ENCODE measurements around the gene FGF22. TPM values are rescaled to one million over a fixed set of nuclear protein-coding genes. Genes with fewer than 3 reads are reported as not detected.
A peak's percentile ranks its signal among the peaks of the same experiment; 100 is the strongest.

The FGF22 gene
- total and polyA plus RNA-seq, 3 experiments from 2014 or later = 0.20 to 0.22 TPM; not detected in 1

DNA sequence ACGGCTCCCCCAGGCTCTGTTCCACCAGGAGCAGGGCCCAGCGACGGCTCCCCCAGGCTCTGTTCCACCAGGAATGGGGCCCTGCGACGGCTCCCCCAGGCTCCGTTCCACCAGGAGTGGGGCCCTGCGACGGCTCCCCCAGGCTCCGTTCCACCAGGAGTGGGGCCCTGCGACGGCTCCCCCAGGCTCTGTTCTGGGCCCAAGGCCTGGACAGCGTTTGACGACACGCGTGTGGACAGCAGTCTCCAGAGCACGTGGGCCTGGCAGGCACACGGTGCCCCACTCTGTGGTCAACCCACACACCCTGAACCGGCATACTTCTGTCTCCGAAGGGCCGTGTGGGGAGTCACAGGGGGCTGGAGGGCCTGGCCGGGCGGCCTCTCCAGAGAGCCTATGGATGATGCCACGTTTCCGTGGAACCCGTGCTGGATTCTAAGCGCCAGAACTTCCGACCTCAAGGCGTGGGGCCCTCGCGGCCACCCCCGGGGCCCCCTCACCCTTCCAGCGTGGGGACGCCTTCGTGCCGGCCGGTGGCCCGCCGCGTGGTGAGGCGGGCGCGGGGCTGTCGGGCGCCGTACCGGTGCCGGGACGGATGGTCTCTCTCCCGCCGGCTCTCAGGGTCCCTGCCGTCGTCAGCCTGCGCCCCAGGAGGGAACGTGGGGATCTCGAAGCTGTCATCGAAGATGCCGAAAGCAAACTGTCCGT, 11.6 kb downstream of the FGF22 start:
- H3K27ac ChIP-seq (ENCODE audit: low read depth, low read length) = no peak overlapping the region
- no peak overlapping the region for H3K4me3 ChIP-seq (ENCODE audit: low read length)
- H3K4me1 ChIP-seq (ENCODE audit: insufficient read depth, low read length) = peaks cover 14% of the 10 kb centered on the region
- DNase-seq = peak in 1 of 5 donors; percentile 42
- H3K9me3 ChIP-seq (ENCODE audit: low read length) = no peaks in the 10 kb centered on the region
- Mint-ChIP-seq H3K4me3 (no peak overlapping the region), H3K27ac (peak overlapping the region in 1 of 8 donors; percentile 50), H3K9me3 (no peaks in the 10 kb centered on the region), H3K36me3 (peaks cover 0 to 67% (median 2%) of the 10 kb centered on the region in 3 donors), H3K27me3 (no peaks in the 10 kb centered on the region), H3K4me1 (peaks cover 15 to 32% (median 19%) of the 10 kb centered on the region in 3 donors)
- ChIA-PET CTCF (no interaction called here), POLR2A (interaction anchor here (0.6 kb wide), 1 partner anchor 28 kb away, joined by 10 read pairs; no protein-coding TSS in a partner anchor)
- peaks cover 14% of the 10 kb centered on the region for H3K36me3 ChIP-seq (ENCODE audit: insufficient read depth, low read length)
- H3K27me3 ChIP-seq (ENCODE audit: insufficient read depth, low read length, poor library complexity, severe bottlenecking) = no peaks in the 10 kb centered on the region

DNA sequence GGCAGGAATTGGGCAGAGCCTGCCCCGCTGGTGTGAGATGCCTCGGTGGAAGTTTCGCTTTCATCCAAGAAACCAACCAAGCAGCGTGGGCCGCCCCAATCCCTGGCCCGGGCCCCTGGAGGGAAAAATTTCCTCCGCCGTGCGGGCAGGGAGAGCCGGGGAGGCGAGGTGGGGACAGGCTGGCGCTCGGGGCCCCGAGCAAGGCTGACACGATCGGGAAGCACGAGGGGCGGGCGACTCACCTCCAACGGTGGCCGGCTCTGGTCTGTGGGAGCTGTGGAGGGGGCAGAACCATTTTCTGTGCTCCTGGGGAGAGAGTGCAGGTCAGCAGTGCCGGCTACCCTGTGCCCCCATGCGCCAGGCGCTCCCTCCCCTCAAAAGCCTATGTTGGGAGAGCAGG, 12.3 kb downstream of the FGF22 start:
- no peaks in the 10 kb centered on the region for H3K27me3 ChIP-seq (ENCODE audit: insufficient read depth, low read length, poor library complexity, severe bottlenecking)
- CTCF ChIA-PET = no interaction called here
- Mint-ChIP-seq H3K27me3 (no peaks in the 10 kb centered on the region), H3K36me3 (peaks cover 0 to 65% (median 2%) of the 10 kb centered on the region in 3 donors), H3K4me1 (peaks cover 19 to 39% (median 23%) of the 10 kb centered on the region in 3 donors), H3K27ac (no peak overlapping the region), H3K9me3 (no peaks in the 10 kb centered on the region), H3K4me3 (no peak overlapping the region)
- no peaks in the 10 kb centered on the region for H3K9me3 ChIP-seq (ENCODE audit: low read length)
- peaks cover 14% of the 10 kb centered on the region for H3K36me3 ChIP-seq (ENCODE audit: insufficient read depth, low read length)
- H3K4me3 ChIP-seq (ENCODE audit: low read length) = no peak overlapping the region
- no peak for DNase-seq
- no peak overlapping the region for H3K27ac ChIP-seq (ENCODE audit: low read depth, low read length)
- peaks cover 17% of the 10 kb centered on the region for H3K4me1 ChIP-seq (ENCODE audit: insufficient read depth, low read length)
- POLR2A ChIA-PET = no interaction called here

DNA sequence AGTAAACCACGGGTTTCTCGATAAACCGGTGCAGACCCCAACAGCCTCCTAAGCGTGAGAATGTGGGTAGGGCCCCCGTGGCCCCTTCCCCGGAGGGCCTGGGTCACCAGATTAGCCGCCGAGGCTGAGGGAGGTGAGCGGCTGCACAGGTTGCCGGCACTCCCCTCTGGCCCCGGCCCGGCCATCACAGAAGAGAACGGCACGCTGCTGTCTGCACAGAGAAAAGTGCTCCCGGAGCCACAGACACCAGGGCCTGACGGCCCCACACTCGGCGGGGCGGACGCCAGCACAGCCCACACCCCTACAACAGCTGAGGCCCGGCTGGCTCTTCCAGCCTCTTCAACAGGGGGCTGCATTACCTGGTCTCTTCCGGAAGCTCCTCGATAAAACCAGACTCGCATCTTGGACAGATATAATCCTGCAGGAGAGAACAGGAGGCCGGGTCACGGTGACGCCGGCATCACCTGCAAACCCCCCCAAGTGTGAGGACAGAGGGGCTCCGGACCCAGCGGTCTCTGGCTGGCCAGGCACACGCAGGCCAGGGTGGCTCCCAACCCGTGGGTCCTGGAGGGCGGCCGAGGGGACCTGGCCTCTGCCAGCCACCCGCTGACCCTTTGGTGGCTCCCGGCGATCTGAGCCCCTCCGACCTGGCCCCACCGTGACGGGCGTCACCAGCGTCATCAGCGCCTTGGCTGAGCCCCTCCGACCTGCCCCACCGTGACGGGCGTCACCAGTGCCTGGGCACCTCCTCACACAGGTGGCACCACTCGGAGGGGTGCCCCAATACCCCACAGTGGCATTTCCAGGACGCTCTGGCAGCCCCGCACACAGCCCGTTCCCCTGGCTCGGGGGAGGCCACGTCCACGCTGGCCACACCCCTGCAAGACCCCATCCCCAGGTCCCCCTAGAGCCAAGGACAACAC, 13.0 kb downstream of the FGF22 start:
- no peaks in the 10 kb centered on the region for H3K9me3 ChIP-seq (ENCODE audit: low read length)
- peak overlapping the region in 1 of 7 donors; percentile 23 for H3K4me3 Mint-ChIP-seq
- peaks cover 0 to 69% (median 2%) of the 10 kb centered on the region in 3 donors for H3K36me3 Mint-ChIP-seq
- H3K9me3 Mint-ChIP-seq = no peaks in the 10 kb centered on the region
- no peaks in the 10 kb centered on the region for H3K27me3 Mint-ChIP-seq
- DNase-seq = no peak
- peaks cover 24% of the 10 kb centered on the region for H3K4me1 ChIP-seq (ENCODE audit: insufficient read depth, low read length)
- H3K4me1 Mint-ChIP-seq = peaks cover 27 to 47% (median 28%) of the 10 kb centered on the region in 3 donors
- H3K27me3 ChIP-seq (ENCODE audit: insufficient read depth, low read length, poor library complexity, severe bottlenecking) = no peaks in the 10 kb centered on the region
- H3K36me3 ChIP-seq (ENCODE audit: insufficient read depth, low read length) = peaks cover 14% of the 10 kb centered on the region
- no peak overlapping the region for H3K27ac ChIP-seq (ENCODE audit: low read depth, low read length)
- POLR2A ChIA-PET = no interaction called here
- CTCF ChIA-PET = no interaction called here
- H3K27ac Mint-ChIP-seq = peak overlapping the region in 1 of 8 donors; percentile 32
- no peak overlapping the region for H3K4me3 ChIP-seq (ENCODE audit: low read length)

DNA sequence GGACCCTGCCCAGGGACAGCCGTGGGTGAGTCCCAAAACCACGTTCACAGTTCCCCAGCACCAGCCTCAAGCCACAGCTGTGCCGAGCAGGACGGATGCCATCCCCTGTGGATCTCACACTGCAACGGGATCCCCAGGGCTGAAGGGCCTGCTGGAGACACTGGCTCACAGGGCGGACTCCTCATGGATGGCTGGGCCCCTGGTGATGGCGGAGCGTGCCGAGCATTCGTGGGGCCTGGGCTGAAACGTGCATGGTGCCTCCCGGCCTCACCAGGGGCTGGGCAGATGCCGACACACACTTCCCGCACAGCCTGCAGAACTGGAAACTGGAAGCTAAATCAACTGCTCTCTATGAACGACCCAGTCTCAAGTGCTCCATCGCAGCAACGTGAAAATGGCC, 13.7 kb downstream of the FGF22 start:
- H3K4me3 ChIP-seq (ENCODE audit: low read length) = no peak overlapping the region
- H3K9me3 ChIP-seq (ENCODE audit: low read length) = no peaks in the 10 kb centered on the region
- H3K27ac ChIP-seq (ENCODE audit: low read depth, low read length) = no peak overlapping the region
- Mint-ChIP-seq H3K9me3 (no peaks in the 10 kb centered on the region), H3K4me3 (peak overlapping the region in 2 of 7 donors; percentile 7 to 23), H3K36me3 (peaks cover 0 to 71% (median 2%) of the 10 kb centered on the region in 3 donors), H3K4me1 (peaks cover 29 to 53% (median 29%) of the 10 kb centered on the region in 3 donors), H3K27ac (peak overlapping the region in 4 of 8 donors; percentile 23 to 65 (median 52)), H3K27me3 (no peaks in the 10 kb centered on the region)
- DNase-seq = no peak
- H3K4me1 ChIP-seq (ENCODE audit: insufficient read depth, low read length) = peaks cover 31% of the 10 kb centered on the region
- CTCF ChIA-PET = no interaction called here
- H3K36me3 ChIP-seq (ENCODE audit: insufficient read depth, low read length) = peaks cover 14% of the 10 kb centered on the region
- POLR2A ChIA-PET = no interaction called here
- H3K27me3 ChIP-seq (ENCODE audit: insufficient read depth, low read length, poor library complexity, severe bottlenecking) = no peaks in the 10 kb centered on the region

DNA sequence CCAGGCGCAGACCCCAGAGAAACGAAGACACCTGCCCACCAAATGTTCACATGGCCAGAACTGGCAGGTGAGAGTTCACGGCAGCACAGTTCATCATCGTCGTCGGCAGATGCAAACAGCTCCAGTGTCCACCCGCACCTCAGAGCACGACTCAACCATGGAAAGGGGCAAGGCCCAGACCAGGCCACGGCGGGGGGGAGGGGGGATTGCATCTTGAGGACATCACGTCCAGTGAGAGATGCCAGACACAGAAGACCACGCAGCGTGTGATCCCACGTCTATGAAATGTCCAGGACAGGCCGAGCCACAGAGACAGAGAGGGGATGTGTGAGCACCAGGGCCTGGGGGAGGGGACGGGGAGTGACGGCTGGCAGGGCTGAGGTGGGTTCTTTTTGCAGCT, 16.0 kb downstream of the FGF22 start:
- no peak overlapping the region for H3K4me3 ChIP-seq (ENCODE audit: low read length)
- ChIA-PET POLR2A (no interaction called here), CTCF (interaction anchor here (0.9 to 1.5 kb wide), 3 partner anchors 14 to 24 kb away, joined by 3 to 4 read pairs (median 3); no protein-coding TSS in a partner anchor)
- Mint-ChIP-seq H3K27ac (peak overlapping the region; percentile 39 to 96 (median 84)), H3K27me3 (no peaks in the 10 kb centered on the region), H3K4me1 (peaks cover 41 to 73% (median 41%) of the 10 kb centered on the region in 3 donors), H3K4me3 (peak overlapping the region in 6 of 7 donors; percentile 29 to 81 (median 44)), H3K36me3 (peaks cover 0 to 66% (median 2%) of the 10 kb centered on the region in 3 donors), H3K9me3 (no peaks in the 10 kb centered on the region)
- no peaks in the 10 kb centered on the region for H3K9me3 ChIP-seq (ENCODE audit: low read length)
- peaks cover 54% of the 10 kb centered on the region for H3K4me1 ChIP-seq (ENCODE audit: insufficient read depth, low read length)
- no peaks in the 10 kb centered on the region for H3K27me3 ChIP-seq (ENCODE audit: insufficient read depth, low read length, poor library complexity, severe bottlenecking)
- H3K27ac ChIP-seq (ENCODE audit: low read depth, low read length) = no peak overlapping the region
- H3K36me3 ChIP-seq (ENCODE audit: insufficient read depth, low read length) = peaks cover 13% of the 10 kb centered on the region
- no peak for DNase-seq

DNA sequence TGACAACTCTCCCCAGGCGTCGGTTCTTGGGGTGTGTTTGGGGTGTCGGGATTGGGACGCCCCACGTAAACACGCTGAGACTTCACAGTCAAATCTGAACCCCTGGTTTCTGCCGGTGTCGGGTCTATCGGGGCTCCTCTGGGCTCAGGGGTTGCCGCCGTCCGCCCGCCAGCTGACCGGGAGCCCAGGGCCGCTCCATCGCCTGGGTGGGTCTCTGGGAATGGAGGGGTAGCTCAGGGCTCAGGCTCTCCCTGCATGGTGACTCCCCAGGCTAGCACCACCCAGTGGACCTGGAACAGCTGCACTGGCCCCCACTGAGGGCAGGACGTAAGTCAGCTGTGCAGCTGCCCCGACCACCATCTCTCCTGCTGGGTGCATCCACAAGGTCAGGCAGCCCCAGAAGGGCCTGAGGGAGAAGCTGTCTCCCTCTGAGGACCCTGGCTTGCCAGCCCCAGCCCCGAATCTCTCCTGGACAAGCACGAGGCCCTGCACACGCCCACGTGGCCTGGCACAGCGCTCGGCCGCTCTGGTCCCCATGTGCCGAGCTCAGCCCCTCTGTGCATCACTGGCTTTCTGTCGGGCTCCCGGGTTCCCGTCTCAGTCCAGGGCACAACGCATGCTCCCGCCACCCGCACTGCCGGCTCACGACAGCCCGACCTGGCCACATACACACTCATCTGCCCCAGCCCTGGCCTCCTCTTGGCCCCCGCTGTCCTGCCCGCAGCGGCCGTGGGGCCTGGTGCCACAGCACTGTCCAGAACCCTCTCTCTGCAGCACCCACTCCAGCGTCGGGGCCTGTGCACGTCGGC, 17.3 kb downstream of the FGF22 start:
- Histone ChIP-seq H3K4me1 (ENCODE audit: insufficient read depth, low read length) (peaks cover 54% of the 10 kb centered on the region), H3K27me3 (ENCODE audit: insufficient read depth, low read length, poor library complexity, severe bottlenecking) (no peaks in the 10 kb centered on the region), H3K27ac (ENCODE audit: low read depth, low read length) (no peak overlapping the region), H3K36me3 (ENCODE audit: insufficient read depth, low read length) (peaks cover 6% of the 10 kb centered on the region), H3K9me3 (ENCODE audit: low read length) (no peaks in the 10 kb centered on the region), H3K4me3 (ENCODE audit: low read length) (no peak overlapping the region)
- DNase-seq = no peak
- ChIA-PET CTCF (interaction anchor here (0.7 to 1.2 kb wide), 3 partner anchors 15 to 75 kb away, joined by 3 to 4 read pairs (median 3); partner anchors contain the start of gene POLRMT), POLR2A (no interaction called here)
- Mint-ChIP-seq H3K27me3 (peaks cover 0 to 3% of the 10 kb centered on the region in 2 donors), H3K4me3 (peak overlapping the region in 6 of 7 donors; percentile 3 to 43 (median 16)), H3K4me1 (peaks cover 42 to 78% (median 44%) of the 10 kb centered on the region in 3 donors), H3K36me3 (peaks cover 0 to 71% (median 2%) of the 10 kb centered on the region in 3 donors), H3K27ac (peak overlapping the region in 7 of 8 donors; percentile 33 to 99 (median 88)), H3K9me3 (no peaks in the 10 kb centered on the region)

DNA sequence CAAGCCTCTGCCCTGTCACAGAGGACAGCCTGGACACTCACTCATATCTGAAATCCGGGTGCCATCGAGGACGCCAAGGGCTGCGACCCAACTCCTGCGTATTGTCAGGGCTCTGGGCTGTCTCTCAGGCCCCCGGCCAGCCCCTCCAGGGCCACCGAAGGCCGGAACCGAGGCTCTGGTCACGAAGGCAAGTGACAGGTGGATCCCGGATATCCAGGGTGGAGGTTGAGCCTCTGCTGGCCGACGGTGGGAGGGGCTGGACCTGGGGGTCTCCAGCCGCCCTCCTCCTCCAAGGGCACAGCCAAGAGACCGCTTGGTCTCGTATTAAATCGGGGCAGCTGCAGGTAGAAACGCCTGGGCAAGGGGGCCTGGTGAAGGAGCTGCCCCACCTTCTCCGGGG, 17.9 kb downstream of the FGF22 start:
- Histone ChIP-seq H3K4me1 (ENCODE audit: insufficient read depth, low read length) (peaks cover 54% of the 10 kb centered on the region), H3K27me3 (ENCODE audit: insufficient read depth, low read length, poor library complexity, severe bottlenecking) (no peaks in the 10 kb centered on the region), H3K4me3 (ENCODE audit: low read length) (no peak overlapping the region), H3K9me3 (ENCODE audit: low read length) (no peaks in the 10 kb centered on the region), H3K27ac (ENCODE audit: low read depth, low read length) (no peak overlapping the region), H3K36me3 (ENCODE audit: insufficient read depth, low read length) (peaks cover 6% of the 10 kb centered on the region)
- Mint-ChIP-seq H3K4me1 (peaks cover 42 to 78% (median 44%) of the 10 kb centered on the region in 3 donors), H3K9me3 (no peaks in the 10 kb centered on the region), H3K36me3 (peaks cover 0 to 68% (median 2%) of the 10 kb centered on the region in 3 donors), H3K27ac (peak overlapping the region in 6 of 8 donors; percentile 27 to 99 (median 79)), H3K27me3 (peaks cover 0 to 3% of the 10 kb centered on the region in 2 donors), H3K4me3 (peak overlapping the region in 2 of 7 donors; percentile 10 to 12)
- ChIA-PET POLR2A (no interaction called here), CTCF (interaction anchor here (1.2 kb wide), 1 partner anchor 23 kb away, joined by 4 read pairs; the partner anchor contains the start of gene POLRMT)
- no peak for DNase-seq

Measured in CD8-positive, alpha-beta memory T cell (primary cell).